A549 treated with CORT108297 at 1 μM for 4 hours (cell line): ENCODE data around the gene NKX2-3. TPM values are rescaled to one million over a fixed set of nuclear protein-coding genes. Genes with fewer than 3 reads are reported as not detected.

Experiments
- total RNA-seq: library from RNA; stranded (reverse); fragments of 200-300 nt; extraction: Qiagen RNA extraction; gene quantifications from 5 replicates; pipeline ENCODE4 v1.2.3, GENCODE V29; 2022

NKX2-3 gene
- total RNA-seq = 0.06 to 0.11 TPM in 2 of 5 replicates, not detected in the others

DNA sequence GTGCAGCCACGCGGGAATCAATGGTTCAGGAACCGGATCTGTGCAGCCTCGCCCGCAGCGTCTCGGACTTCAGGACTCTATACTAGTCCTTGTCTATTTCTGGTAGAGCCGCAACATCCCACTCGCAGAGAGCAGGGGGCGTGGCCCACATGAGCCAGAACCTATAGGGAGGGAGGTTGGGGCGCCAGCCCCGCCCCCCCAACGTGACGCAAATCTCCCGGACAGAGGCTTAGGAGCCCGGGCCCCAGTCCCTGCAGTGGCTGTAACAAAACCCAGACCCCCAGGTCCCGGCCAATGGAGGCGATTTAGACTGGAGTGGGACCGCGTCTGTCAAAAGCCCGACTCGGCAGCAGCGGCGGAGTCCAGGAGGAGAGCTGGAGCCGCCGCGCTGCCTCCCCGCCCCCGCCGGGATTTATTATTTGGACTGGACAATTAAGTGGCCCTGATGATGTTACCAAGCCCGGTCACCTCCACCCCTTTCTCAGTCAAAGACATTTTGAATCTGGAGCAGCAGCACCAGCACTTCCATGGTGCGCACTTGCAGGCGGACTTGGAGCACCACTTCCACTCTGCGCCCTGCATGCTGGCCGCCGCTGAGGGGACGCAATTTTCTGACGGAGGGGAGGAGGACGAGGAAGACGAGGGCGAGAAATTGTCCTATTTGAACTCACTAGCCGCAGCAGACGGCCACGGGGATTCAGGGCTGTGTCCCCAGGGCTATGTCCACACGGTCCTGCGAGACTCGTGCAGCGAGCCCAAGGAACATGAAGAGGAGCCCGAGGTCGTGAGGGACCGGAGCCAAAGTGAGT lies at the start of gene NKX2-3:
NKX2-3 (plus strand) TSS at position 256 of the 809 bp plus-strand sequence; CDS start at position 446, 190 bp downstream.

Other genes with a start within 250 kb of the NKX2-3 start
- 17.7 to 23.1 TPM (median 22.1 TPM) in 5 replicates for gene CNNM1, start 203.6 kb upstream of the NKX2-3 start, total RNA-seq
- gene GOT1, start 102.3 kb upstream of the NKX2-3 start, total RNA-seq = 33.7 to 41.0 TPM (median 34.1 TPM) in 5 replicates
- 22.7 to 30.5 TPM (median 27.9 TPM) in 5 replicates for gene SLC25A28, start 87.5 kb downstream of the NKX2-3 start, total RNA-seq
- gene ENTPD7, start 126.6 kb downstream of the NKX2-3 start, total RNA-seq = 10.7 to 15.0 TPM (median 13.9 TPM) in 5 replicates
- 29.4 to 32.8 TPM (median 31.2 TPM) in 5 replicates for gene COX15, start 199.2 kb downstream of the NKX2-3 start, total RNA-seq
- 31.2 to 37.2 TPM (median 36.9 TPM) in 5 replicates for gene CUTC, start 199.3 kb downstream of the NKX2-3 start, total RNA-seq
- 150 to 171 TPM (median 160 TPM) in 5 replicates for gene ABCC2, start 249.7 kb downstream of the NKX2-3 start, total RNA-seq